GM19463 (cell line): Measurements from ENCODE around the gene PARK7.

ENCODE experiments used
- ATAC-seq: cut with Tn5 transposase; IDR thresholded peaks from one replicate; pipeline ENCODE4 v1.9.1; 2021; ENCODE audit warnings: mild to moderate bottlenecking, moderate library complexity; ENCODE audit not compliant: unreplicated experiment

The PARK7 gene

GRCh38 chr1:8006037-8006963, 44.8 kb downstream of the PARK7 start:
- no peak for ATAC-seq

DNA sequence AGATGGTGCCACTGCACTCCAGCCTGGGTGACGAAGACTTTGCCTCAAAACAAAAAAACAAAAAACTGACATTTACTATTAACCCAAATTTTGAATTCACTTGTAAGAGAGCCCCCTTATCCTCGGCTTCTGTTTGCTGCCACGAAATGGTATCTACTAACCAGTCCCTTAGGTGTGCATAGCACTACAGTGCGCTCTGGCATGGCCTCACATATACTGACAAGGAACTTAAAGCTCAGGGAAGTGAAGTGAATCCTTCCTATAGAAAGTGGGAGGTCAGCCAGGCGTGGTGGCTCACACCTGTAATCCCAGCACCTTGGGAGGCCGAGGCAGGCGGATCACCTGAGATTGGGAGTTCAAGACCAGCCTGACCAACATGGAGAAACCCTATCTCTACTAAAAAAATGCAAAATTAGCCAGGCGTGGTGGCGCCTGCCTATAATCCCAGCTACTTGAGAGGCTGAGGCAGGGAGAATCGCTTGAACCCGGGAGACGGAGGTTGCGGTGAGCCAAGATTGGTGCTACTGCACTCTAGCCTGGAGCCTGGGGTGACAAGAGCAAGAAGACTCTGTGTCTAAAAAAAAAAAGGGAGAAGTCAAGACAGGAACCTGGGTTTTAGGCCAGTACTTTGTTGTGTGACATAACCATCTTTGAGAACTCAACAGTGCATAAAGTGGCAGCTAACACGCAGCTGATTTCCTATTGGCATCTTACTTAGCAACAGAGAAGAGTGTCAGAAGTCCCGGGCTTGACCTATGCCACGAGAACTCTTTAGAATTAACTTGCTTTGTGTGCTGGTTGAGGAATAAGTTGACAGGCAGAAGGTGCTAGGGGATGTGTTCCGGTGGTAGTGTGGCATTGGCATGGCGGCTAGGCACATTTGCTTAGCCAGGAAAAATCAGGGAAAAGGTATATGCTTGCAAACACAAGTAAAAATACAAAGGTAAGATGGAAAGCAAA, 47.8 kb downstream of the PARK7 start:
- ATAC-seq: no peak

DNA sequence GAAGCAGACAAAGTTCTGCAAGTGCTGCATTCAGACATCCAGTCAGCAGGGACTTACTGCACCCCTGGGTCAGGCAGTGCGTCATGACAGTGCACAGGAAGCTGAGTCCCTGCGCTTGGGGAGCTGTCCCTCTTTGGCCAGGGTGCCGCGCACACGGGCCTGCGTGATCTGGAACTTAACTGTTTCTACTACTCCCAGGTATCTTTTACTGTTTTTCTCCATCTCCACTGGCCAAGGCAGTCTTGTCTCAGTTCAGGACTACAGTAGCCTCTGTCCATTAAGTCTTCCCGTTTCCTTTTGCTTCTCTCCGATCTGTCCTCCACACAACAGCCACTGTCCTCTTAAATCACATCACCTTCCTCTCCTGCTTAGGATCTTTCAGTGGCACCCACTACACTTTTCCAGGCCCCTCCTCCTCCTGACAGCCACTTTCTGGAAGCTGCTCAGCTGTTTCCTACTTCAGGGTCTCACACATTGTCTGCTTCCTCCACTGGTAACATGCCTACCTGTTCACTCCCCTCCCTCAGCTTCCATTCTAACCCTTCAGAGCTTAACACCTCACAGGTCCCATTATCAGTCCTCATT, 48.7 kb downstream of the PARK7 start:
- ATAC-seq: no peak

DNA sequence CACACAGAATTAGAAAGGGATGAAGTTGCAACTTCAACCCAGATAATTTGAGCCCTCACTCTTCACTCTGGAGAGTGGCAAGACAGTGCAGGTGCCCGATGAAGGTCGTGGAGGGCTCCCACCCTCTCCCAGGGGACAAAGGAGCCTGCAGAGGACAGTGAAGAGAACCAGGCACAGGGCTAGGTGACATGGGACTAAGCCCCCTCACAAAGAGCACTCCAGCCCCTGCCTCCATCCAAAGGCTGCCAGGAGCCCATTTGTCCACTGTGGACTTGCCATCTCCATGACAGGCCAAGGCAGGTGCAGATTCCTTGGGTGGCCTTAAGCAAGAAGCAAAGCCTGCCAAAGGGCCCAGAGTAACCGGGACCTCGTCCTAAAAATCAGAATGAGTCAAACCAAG, 49.5 kb downstream of the PARK7 start:
- no peak for ATAC-seq

DNA sequence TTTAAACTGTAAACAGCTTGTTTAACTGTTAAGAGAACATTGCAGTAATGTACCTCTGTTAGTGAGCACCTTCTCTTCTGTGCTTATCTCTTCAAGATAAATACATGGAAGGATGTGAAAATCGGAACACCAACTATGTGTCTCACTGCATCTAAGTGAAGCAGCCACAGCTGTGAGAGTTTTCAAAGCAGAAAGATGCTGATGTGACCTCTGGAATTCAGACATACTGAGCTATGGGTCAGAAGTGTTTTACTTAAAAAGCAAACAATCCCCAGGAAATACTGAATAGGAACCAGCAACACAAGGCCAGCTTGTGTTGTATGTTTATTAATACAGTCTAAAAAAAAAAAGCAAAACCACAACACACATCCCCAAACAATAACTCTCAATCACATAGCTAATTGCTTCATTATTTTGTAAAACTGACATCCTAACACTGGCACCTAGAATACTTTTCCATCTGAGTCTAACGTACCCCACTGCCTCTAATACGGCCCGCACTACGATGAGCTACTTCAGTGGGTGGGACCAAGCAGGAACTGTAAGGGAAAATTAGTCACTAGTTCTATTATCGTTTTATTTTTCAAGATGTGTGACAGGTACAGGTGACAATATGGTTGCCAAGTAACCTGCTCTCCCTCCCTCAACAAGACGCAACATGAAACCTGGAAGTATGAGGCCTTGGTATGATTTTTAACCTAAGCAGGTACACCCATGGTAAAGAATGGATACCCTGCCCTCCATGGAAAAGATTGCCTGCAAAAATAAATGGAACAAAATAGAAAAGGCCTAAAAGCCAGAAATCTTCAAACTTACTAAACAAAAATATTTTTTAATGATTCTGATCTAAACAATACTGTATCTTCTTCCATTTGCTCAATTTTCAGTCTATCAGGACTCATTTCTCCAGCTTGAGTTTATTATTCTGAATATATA, 50.7 kb downstream of the PARK7 start:
- ATAC-seq: no peak

DNA sequence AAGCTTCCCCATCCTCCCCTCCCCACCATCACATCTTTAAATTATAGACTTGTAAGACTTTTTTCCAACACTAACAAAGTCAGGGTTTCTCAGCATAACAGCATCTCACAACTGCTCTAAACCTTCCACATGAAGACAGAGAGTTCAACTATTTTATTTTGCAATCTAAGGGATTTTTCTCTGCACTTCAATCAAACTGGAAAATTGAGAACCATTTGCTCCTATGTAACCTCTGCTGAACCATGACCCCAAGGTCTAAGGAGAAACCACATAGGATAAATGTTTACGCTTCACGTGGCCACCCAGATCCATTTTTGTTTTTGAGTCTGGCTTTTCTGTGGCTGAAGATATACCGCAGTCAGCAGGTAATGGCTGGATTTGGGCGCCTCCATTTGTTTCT, 51.4 kb downstream of the PARK7 start:
- no peak for ATAC-seq

GRCh38 chr1:8013399-8013798, 51.9 kb downstream of the PARK7 start:
- ATAC-seq: no peak

DNA sequence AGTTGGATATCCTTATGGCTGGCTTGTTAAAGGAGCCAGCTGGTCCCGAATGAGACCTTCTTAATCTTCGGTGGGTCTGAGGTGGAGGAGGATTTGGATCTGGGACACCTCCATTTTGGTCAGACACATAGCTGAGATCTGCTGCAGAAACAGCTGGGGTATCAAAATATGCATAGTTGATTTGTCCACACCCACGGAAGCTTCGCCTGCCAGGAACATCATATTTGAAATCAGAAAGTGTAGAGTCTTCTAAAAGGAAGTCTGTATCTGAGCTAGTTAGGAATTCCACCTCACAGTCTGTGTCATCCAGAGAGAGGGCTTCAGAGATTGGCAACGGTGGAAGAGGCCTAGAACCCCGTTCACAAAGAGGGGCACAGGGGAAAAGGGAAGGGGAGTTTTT, 52.3 kb downstream of the PARK7 start:
- ATAC-seq: no peak

DNA sequence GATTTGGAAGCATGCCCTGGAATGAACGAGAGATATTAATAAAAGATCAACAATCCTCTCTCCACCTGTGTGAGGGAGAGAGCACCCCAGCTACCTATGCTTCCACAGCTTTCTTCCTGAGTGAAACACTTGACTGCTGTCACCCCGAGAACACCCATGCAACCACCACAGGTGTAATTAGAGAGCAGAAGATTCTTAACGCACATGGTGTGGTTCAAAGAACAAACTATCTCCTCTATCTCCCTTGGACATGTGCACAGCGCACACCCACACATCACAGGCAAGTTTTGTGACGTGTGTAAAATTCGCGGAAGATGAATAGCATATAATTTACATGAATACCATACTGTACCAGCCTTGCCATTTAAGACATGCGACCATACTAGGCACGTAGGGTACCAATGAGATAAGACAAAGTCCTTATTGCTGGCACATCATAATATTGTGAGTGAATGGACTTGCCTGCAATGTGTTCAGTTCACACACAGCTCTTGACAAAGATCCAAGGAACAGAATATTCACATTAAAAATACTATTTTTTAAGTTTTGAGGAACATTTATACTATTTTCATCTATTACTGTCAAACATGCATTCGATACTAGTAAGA, 53.0 kb downstream of the PARK7 start:
- no peak for ATAC-seq

GRCh38 chr1:8015036-8015808, 53.7 kb downstream of the PARK7 start:
- ATAC-seq: no peak

GRCh38 chr1:8015809-8016165, 54.3 kb downstream of the PARK7 start:
- no peak for ATAC-seq

DNA sequence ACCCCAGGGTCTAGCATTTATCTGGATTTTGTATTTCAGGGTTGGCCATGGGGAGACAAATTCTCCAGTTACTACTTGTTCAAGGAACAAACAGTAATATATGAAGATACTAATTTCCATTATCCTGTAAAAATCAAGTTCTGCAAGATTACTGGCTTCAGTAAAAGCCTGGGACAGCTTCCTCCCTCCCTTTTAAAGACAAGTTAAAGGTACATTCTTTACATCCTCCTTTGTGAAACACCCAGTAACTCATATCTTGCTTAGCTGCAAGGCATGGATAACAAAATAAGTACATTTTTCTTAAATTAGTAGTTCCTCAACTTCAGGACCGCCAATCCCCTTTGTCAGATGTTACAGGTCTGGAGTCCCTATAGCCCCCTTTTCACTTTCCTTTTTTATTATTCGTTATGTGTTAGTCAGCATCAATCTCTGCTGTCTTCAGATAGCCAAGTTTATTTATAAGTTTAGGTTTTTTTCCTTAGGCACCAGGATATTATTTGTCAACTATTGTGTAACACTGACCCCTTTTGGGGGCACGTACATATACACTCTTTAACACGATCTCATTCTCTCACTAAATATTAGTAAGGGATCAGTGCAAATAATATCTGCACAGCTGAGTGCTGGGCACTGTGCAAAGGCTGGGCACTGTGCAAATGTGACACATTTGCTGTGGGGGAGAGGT, 54.8 kb downstream of the PARK7 start:
- no peak for ATAC-seq

GRCh38 chr1:8016895-8017241, 55.4 kb downstream of the PARK7 start:
- ATAC-seq: no peak

GRCh38 chr1:8017495-8018197, 56.1 kb downstream of the PARK7 start:
- no peak for ATAC-seq

DNA sequence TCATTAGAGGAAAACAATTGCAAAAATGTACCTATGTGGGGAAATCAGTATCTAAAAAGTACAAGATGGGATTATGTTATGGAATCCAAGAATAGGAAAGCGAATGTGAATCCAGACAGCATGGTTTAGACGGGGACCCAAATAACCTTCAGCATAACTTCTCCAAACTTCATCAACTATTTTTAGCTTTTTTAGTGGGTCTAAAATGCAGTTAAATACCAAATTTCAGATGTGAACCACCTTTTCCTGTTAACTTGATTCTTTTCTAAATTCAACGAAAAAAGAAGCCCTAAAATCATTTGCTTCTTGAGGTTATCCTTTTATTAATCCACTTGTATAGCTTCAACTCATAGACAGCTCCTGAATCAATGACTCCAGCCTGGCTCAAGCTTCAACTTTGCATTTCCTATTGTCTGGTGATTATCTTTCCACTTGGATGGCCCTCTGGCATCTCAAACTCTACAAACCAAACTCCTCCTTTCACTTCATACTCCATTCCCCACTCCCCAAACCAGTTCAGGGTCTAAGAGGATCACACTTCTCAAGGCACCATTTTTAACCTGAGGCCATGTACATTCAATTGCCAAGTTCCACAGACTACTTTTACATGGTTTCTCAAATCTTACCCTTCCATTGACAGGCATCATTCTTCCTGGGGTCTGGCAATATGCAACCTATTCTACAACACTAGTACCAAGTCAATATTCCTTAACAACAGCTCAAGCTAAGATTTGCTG, 57.1 kb downstream of the PARK7 start:
- ATAC-seq: no peak

DNA sequence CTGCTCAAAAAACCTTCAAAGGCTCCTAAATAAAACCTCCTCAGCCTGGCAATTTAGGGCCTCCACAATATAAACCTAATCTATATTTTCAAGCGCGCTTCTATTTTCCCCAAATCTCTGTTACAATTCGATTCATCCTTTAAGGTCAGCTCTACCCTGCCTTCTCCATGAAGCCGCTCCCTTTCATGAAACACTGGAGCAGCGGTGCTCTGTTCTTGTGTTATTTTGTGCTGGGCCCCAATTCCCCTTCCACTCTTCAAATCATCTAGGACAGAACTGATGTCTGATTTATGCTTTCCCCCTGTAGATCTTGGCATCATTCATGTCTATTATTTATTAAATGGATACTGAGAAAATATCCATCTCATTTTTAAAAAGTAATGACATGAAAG, 57.7 kb downstream of the PARK7 start:
- ATAC-seq: no peak

- no peak for ATAC-seq
Measured at GRCh38 chr1:8020032-8020431, 58.5 kb downstream of the PARK7 start.
